HFFc6 (cell line): ENCODE results near the gene FTH1. TPM values are rescaled to one million over a fixed set of nuclear protein-coding genes. Genes with fewer than 3 reads are reported as not detected.

Source experiments
- DNase-seq: peaks from one replicate; pipeline ENCODE4 v3.0.0-alpha.2; 2018
- H3K27ac Mint-ChIP-seq: 2 replicates; pipeline ENCODE4 v1.8.0; 2020; ENCODE audit warnings: mild to moderate bottlenecking, mixed read lengths
- H3K27me3 Mint-ChIP-seq: 2 replicates; pipeline ENCODE4 v1.8.0; 2021; ENCODE audit warnings: mild to moderate bottlenecking, moderate library complexity, mixed read lengths; ENCODE audit not compliant: insufficient read depth
- H3K36me3 Mint-ChIP-seq: 2 replicates; pipeline ENCODE4 v1.8.0; 2021; ENCODE audit warnings: low read depth, mixed read lengths
- H3K4me1 Mint-ChIP-seq: 2 replicates; pipeline ENCODE4 v1.8.0; 2020; ENCODE audit warnings: low read depth, mixed read lengths
- H3K4me3 Mint-ChIP-seq: 2 replicates; pipeline ENCODE4 v1.8.0; 2020; ENCODE audit warnings: mild to moderate bottlenecking, moderate library complexity, mixed read lengths
- H3K9me3 Mint-ChIP-seq: 2 replicates; pipeline ENCODE4 v1.8.0; 2020; ENCODE audit warnings: mild to moderate bottlenecking, mixed read lengths
- total RNA-seq, 6 experiments: library from RNA; stranded (reverse); fragmentation: NEBNext Ultra II Directional; extraction: Animal tissue kit (Norgen Biotek cat#: 25700); gene quantifications; 2 replicates in 1 of 6; 3 replicates in 5 of 6; pipeline ENCODE4 v1.2.3, GENCODE V29; 2021
- TF ChIP-seq, protein P1 (sequence below): fragments of 200-600 bp; sonication (generic); IDR thresholded peaks from 2 replicates; pipeline ENCODE4 v1.5.0; 2021; ENCODE audit warnings: antibody characterized with exemption, mild to moderate bottlenecking

Gene FTH1
- total RNA-seq, 6 experiments from 2014 or later = 2,192 to 2,832 (median 2,637) TPM

DNA sequence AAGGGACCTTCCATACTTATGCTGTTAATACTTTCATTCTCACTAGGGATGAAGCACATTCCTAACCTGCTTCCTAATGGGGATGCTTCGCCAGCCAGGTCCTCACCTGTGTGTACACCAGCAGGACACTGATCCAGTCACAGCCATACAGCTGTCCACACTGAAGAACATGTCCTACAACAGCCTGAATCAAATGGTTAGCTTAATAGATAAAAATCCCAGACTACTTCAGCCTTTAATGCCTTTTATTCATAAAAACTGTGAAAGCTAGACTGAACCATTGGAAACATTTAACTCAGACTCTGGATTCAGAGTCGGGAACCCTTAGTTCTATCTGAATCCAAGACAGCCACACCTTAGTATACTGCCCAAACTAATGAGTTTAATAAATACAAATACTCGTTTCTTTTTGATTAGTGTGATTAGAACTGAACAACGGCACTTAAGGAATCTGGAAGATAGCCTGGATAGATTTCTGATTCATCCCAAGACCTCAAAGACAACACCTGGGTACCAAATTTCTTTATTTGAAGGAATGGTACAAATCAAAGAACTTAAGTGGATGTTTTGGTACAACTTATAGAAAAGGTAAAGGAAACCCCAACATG, 3.3 kb downstream of the FTH1 start:
- Mint-ChIP-seq H3K27ac (peak overlapping the region; percentile 68), H3K4me3 (peak overlapping the region; percentile 97), H3K4me1 (peaks cover 57% of the 10 kb centered on the region), H3K36me3 (peaks cover 42% of the 10 kb centered on the region), H3K27me3 (peaks cover 23% of the 10 kb centered on the region), H3K9me3 (no peaks in the 10 kb centered on the region)
- DNase-seq = no peak
- TF ChIP-seq, protein P1, sequence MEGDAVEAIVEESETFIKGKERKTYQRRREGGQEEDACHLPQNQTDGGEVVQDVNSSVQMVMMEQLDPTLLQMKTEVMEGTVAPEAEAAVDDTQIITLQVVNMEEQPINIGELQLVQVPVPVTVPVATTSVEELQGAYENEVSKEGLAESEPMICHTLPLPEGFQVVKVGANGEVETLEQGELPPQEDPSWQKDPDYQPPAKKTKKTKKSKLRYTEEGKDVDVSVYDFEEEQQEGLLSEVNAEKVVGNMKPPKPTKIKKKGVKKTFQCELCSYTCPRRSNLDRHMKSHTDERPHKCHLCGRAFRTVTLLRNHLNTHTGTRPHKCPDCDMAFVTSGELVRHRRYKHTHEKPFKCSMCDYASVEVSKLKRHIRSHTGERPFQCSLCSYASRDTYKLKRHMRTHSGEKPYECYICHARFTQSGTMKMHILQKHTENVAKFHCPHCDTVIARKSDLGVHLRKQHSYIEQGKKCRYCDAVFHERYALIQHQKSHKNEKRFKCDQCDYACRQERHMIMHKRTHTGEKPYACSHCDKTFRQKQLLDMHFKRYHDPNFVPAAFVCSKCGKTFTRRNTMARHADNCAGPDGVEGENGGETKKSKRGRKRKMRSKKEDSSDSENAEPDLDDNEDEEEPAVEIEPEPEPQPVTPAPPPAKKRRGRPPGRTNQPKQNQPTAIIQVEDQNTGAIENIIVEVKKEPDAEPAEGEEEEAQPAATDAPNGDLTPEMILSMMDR = no peak

DNA sequence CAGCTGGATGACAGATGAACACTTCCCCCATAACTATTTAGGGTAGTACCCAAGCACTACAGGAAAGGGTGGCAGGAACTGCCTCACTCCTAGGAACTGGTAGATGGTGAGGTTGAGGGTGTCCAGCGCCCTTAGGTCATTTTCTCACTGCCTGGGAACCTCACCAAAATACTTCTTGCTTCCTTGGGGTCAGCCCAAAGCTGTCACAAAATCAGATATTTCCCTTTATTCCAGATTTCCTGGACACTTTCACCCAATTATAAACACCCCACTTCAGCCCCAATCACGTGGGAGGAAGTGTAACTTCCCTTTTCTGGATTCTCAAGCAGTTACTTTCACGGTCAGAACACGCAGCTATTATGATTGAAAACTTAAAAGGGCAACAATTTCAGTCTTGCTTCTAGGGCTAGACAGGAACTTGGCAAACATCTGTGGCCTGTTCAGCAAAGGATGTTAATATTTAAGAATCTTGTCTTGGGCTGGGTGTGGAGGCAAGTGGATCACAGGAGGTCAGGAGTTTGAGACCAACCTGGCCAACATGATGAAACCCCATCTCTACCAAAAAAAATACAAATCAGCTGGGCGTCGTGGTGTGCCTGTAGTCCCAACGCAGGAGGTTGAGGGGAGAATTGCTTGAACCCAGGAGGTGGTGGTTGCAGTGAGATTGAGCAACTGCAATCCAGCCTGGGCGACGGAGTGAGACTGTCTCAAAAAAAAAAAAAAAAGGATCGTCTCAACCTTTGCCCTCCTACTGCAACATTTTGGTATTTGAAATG, 4.0 kb downstream of the FTH1 start:
- no peaks in the 10 kb centered on the region for H3K9me3 Mint-ChIP-seq
- DNase-seq = peak; percentile 48
- TF ChIP-seq, protein P1 = no peak
- H3K4me3 Mint-ChIP-seq = peak overlapping the region; percentile 97
- peaks cover 50% of the 10 kb centered on the region for H3K4me1 Mint-ChIP-seq
- H3K27ac Mint-ChIP-seq = peak overlapping the region; percentile 68
- H3K27me3 Mint-ChIP-seq = peaks cover 21% of the 10 kb centered on the region
- H3K36me3 Mint-ChIP-seq = peaks cover 42% of the 10 kb centered on the region

DNA sequence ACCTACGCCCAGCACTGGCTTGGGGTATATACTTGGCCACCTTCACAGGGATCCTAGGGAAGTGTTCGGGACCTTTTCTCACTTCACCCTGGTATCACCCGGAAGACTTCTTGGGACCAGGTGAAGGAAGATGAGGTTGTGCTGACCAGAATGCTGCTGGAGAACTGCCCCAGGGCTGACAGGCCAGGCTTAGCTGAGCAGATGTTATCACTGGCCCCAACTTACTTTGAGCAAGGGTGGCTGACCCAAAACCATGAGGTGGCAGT, 4.5 kb downstream of the FTH1 start:
- peak overlapping the region; percentile 5; the same call in 1 of the 2 replicates for H3K4me3 Mint-ChIP-seq
- H3K27me3 Mint-ChIP-seq = peaks cover 21% of the 10 kb centered on the region

DNA sequence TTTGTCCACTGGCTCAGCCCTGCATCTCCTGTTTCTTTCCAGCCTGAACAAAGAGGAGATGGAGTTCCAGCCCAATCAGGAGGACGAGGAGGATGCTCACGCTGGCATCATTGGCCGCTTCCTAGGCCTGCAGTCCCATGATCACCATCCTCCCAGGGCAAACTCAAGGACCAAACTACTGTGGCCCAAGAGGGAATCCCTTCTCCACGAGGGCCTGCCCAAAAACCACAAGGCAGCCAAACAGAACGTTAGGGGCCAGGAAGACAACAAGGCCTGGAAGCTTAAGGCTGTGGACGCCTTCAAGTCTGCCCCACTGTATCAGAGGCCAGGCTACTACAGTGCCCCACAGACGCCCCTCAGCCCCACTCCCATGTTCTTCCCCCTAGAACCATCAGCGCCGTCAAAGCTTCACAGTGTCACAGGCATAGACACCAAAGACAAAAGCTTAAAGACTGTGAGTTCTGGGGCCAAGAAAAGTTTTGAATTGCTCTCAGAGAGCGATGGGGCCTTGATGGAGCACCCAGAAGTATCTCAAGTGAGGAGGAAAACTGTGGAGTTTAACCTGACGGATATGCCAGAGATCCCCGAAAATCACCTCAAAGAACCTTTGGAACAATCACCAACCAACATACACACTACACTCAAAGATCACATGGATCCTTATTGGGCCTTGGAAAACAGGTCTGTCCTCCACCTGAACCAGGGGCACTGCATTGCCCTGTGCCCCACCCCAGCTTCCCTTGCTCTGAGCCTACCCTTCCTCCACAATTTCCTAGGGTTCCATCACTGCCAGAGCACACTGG, 5.0 kb downstream of the FTH1 start:
- Mint-ChIP-seq H3K36me3 (peaks cover 42% of the 10 kb centered on the region), H3K4me3 (peak overlapping the region; percentile 10; the same call in 1 of the 2 replicates), H3K9me3 (no peaks in the 10 kb centered on the region), H3K27me3 (peaks cover 21% of the 10 kb centered on the region), H3K27ac (peak overlapping the region; percentile 79), H3K4me1 (peaks cover 44% of the 10 kb centered on the region)
- TF ChIP-seq, protein P1 = no peak
- DNase-seq = no peak

More for the DNA sequence above, 4.5 kb downstream of the FTH1 start:
- H3K36me3 Mint-ChIP-seq = peaks cover 42% of the 10 kb centered on the region
- DNase-seq = no peak
- H3K4me1 Mint-ChIP-seq = peaks cover 45% of the 10 kb centered on the region
- peak overlapping the region; percentile 68 for H3K27ac Mint-ChIP-seq
- TF ChIP-seq, protein P1 = no peak
- no peaks in the 10 kb centered on the region for H3K9me3 Mint-ChIP-seq

DNA sequence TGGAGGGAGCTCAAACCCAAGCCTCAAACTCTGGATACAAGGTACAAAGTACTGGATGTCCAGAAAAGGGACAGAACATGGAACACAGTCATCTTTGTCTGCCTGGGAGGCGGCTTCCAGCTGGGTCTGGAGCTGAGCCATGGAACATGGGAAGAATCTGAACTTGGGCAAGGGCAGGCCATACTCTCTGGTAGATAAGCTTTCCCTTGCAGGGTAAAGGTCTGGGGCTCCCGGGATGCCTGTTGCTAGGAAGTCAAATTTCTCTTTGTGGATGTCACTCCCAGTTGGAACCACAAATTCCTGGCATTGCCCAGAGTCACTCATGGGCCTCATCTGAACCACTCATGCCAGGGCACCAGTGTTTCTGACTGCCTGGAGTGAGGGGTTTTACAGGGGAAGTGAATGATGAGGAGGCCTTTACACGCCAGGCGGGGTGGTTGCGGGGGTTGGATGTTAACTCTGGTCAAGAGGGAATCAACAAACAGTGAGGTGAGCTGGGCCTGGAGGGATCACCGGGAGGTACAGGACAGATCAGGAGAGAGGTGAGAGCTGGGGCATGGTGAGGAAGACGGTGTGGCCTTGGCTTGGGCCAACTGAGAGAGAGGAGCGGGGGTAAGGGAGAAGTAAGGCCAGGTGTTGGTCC, 5.7 kb downstream of the FTH1 start:
- TF ChIP-seq, protein P1 = no peak
- peak; percentile 37 for DNase-seq
- H3K4me1 Mint-ChIP-seq = peaks cover 44% of the 10 kb centered on the region

More for the DNA sequence above, 5.7 kb downstream of the FTH1 start:
- Mint-ChIP-seq H3K4me3 (peak overlapping the region; percentile 10; the same call in 1 of the 2 replicates), H3K27me3 (peaks cover 21% of the 10 kb centered on the region), H3K27ac (peak overlapping the region; percentile 79), H3K9me3 (no peaks in the 10 kb centered on the region), H3K36me3 (peaks cover 42% of the 10 kb centered on the region)
